IPS-20b (cell line): ENCODE results near the gene KIAA0825.

ENCODE experiments used
- H3K27ac ChIP-seq: one replicate; pipeline ENCODE4 v1.5.1; 2013; ENCODE audit warnings: low read length
- H3K27me3 ChIP-seq: 2 replicates; pipeline ENCODE4 v1.6.1; 2013; ENCODE audit warnings: mild to moderate bottlenecking, low read length, inconsistent platforms; ENCODE audit not compliant: insufficient read depth
- H3K36me3 ChIP-seq: 2 replicates; pipeline ENCODE4 v1.6.1; 2013; ENCODE audit warnings: low read depth, mild to moderate bottlenecking, inconsistent platforms, low read length, moderate library complexity; ENCODE audit not compliant: insufficient read depth
- H3K4me1 ChIP-seq: 2 replicates; pipeline ENCODE4 v1.6.1; 2013; ENCODE audit warnings: mild to moderate bottlenecking, control low read depth, inconsistent platforms, low read length, moderate library complexity; ENCODE audit not compliant: insufficient read depth
- H3K4me3 ChIP-seq: 2 replicates; pipeline ENCODE4 v1.5.1; 2013; ENCODE audit warnings: mild to moderate bottlenecking, low read length, inconsistent platforms
- H3K9ac ChIP-seq: 2 replicates; pipeline ENCODE4 v1.6.1; 2013; ENCODE audit warnings: low read depth, mild to moderate bottlenecking, inconsistent platforms, low read length, moderate library complexity
- H3K9me3 ChIP-seq: 2 replicates; pipeline ENCODE4 v1.6.1; 2013; ENCODE audit warnings: mild to moderate bottlenecking, low read depth, low read length, inconsistent platforms; ENCODE audit not compliant: insufficient read depth

Gene KIAA0825

DNA sequence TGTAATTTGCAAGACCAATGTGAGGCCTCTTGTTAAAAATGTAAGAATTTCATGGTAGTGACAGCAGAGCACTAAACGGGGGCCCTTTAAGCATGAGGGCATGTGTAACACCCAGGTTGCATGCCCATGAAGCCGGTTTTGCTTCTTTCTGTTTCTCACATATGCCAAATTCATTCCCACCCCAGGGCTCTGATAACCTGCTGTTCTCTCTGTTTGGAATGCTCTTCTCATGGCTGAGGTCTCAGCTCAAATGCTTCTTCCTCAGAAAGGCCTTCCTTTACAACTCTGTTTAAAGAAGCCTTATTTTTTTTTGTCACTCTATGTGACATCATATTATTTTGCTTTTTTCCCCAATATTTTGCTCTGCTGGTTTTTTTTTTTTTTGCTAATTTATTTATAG lies 369.0 kb downstream of the KIAA0825 start:
- Histone ChIP-seq H3K27ac (no peak overlapping the region), H3K9ac (no peak overlapping the region), H3K4me3 (no peak overlapping the region), H3K9me3 (no peaks in the 10 kb centered on the region), H3K27me3 (no peaks in the 10 kb centered on the region), H3K4me1 (peaks cover 23% of the 10 kb centered on the region), H3K36me3 (0 out of 2 replicates have a peak, but pooled peaks cover 2% of the 10 kb centered on the region)

DNA sequence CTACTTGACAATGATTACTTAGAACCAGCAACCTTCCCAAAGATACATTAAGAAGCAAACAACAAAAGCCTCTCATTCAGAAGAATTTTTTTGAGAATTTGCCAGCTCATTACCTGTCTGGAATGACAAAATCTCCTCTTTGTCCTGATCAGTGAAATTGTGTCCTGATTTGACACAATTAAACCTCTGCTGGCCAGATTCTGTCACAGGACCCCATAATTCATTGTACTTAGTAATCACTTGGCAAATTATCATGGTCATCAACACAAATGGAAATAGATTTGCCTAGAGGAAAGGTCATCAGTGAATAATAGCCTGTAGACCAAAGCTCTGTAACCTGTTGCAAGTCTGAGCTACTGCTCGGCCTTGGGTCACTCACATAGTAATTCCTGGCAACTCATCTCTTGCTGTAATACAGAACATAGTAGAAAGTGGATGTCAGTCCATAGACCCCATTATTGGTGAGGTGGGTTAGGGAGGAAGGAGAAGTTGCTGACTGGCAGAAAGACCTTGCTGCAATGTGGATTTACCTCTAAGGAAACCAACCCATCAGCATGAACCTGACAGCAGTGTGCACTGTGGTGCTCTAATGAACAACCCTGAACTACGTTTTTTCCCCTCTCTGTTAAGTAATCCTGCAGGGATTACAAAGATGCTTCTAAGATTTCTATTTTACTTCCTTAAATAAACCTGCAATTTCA lies 370.1 kb downstream of the KIAA0825 start:
- no peaks in the 10 kb centered on the region for H3K27me3 ChIP-seq
- peaks cover 23% of the 10 kb centered on the region for H3K4me1 ChIP-seq
- H3K9me3 ChIP-seq: no peaks in the 10 kb centered on the region
- no peak overlapping the region for H3K4me3 ChIP-seq
- 0 out of 2 replicates have a peak, but pooled peaks cover 2% of the 10 kb centered on the region for H3K36me3 ChIP-seq
- no peak overlapping the region for H3K9ac ChIP-seq
- H3K27ac ChIP-seq: no peak overlapping the region

DNA sequence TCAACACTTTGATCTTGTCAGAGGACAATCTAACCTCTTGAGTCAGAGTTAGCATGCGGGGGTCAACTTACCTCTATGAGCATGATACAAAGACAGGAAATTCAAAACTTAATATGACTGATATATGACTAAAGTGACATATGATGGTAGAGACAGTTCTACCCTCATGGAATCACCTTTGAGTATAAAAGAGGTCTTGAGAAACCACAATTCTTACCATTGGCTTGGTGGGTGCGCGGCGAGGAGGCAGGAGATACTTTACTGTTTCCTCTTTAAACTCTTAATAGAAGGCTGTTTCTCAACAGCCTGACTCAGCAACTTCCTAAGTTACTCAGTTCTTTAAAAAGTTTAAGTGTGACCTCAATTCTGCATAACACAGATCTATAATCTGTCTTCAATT lies 372.8 kb downstream of the KIAA0825 start:
- Histone ChIP-seq H3K9me3 (no peaks in the 10 kb centered on the region), H3K27ac (no peak overlapping the region), H3K36me3 (0 out of 2 replicates have a peak, but pooled peaks cover 2% of the 10 kb centered on the region), H3K4me1 (peaks cover 26% of the 10 kb centered on the region), H3K27me3 (no peaks in the 10 kb centered on the region), H3K9ac (no peak overlapping the region), H3K4me3 (no peak overlapping the region)

DNA sequence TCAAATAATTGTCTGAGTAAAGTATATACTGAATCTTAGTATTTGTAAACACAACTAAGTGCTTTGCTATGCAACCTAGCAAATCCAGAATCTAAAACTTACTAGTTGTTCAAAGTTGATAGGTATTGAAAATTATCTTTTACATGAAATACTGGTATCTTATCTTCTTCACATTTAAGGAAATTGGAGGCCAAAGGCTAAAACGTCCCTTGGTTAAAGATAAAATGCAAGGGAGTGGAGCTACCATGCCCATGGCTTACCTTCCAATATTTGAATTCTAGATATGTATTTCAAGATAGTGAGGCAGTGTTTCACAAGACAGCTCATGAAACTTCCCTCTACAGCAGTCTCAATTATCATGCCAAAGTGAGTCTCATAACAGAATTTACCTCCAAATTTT lies 373.5 kb downstream of the KIAA0825 start:
- Histone ChIP-seq H3K4me1 (peaks cover 19% of the 10 kb centered on the region), H3K27me3 (no peaks in the 10 kb centered on the region), H3K9me3 (no peaks in the 10 kb centered on the region), H3K9ac (no peak overlapping the region), H3K4me3 (no peak overlapping the region), H3K27ac (no peak overlapping the region), H3K36me3 (0 out of 2 replicates have a peak, but pooled peaks cover 2% of the 10 kb centered on the region)

DNA sequence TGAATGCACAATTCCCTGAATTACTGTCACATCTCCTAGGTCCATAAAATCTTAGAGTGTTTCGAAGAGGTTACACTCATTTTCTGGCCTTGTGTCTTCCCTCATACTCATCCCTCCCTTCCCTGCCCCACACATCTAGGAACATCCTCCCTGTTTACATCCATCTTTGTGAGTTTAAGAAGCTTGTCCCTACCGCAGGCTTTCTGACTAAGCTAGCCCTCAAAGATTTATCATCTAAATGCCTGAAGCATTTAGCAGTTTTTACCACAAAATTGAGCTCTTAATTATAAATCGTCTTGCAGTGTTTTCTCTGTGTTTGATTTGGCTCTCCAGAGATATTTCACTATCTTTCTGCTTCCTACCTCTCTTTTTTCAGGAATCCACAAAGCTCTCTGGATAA lies 374.8 kb downstream of the KIAA0825 start:
- Histone ChIP-seq H3K27me3 (no peaks in the 10 kb centered on the region), H3K9me3 (no peaks in the 10 kb centered on the region), H3K27ac (no peak overlapping the region), H3K4me3 (no peak overlapping the region), H3K9ac (no peak overlapping the region), H3K36me3 (0 out of 2 replicates have a peak, but pooled peaks cover 2% of the 10 kb centered on the region), H3K4me1 (peaks cover 11% of the 10 kb centered on the region)

DNA sequence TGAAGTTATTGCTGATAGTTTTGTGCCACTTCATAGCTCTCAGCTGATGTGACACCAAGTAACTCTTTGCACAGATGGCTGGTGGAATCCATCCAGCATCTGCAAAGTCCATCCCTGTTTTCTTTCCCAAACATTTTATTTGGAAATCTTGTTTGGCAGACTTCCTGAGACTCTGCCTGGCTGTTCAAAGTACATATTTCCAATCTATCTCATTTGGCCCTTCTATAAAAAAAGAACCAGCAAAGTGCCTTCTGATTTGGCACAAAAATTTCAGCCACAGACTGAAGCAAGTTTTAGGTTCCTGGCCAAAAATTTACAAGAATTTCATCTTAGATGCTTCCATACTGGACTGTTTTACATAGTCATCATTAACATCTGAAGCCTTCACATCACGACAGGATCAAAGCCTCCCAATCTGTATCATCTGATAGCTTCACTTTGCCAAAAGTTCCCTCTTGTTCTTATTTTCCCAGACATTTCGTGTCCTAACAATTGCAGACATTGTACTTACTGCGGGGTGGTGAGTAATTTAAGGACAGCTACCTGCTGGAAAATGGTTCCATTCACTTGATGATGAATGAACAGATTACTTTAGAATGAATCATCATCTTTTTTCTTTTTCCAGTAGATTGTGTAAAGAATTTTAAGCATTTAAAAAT lies 377.3 kb downstream of the KIAA0825 start:
- Histone ChIP-seq H3K27me3 (no peaks in the 10 kb centered on the region), H3K4me1 (peaks cover 11% of the 10 kb centered on the region), H3K36me3 (peaks cover 4% of the 10 kb centered on the region; the same call in 1 of the 2 replicates), H3K27ac (no peak overlapping the region), H3K9me3 (0 out of 2 replicates have a peak, but pooled peaks cover under 1% of the 10 kb centered on the region), H3K9ac (no peak overlapping the region), H3K4me3 (no peak overlapping the region)

DNA sequence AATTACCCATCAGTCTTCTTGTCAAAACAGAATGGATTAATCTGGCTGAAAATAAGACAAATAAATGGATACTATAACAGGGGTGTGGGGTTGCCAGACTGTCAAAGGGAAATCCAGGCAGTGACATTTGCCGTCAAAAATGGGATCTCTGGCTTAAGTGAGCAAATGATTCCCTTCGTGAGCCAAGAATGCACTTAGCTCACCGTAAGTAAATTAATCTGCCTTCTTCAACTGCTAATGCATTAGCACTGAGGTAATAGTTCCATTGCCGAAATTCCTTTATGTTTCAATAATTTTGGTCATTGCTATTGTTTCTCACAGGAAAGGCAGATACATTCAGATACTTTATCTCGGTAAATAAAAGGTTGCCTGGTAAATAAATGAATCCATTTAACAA lies 377.8 kb downstream of the KIAA0825 start:
- Histone ChIP-seq H3K9me3 (peaks cover 6% of the 10 kb centered on the region), H3K36me3 (peaks cover 8% of the 10 kb centered on the region; the same call in 1 of the 2 replicates), H3K4me3 (no peak overlapping the region), H3K27me3 (no peaks in the 10 kb centered on the region), H3K4me1 (peaks cover 11% of the 10 kb centered on the region), H3K9ac (no peak overlapping the region), H3K27ac (no peak overlapping the region)

DNA sequence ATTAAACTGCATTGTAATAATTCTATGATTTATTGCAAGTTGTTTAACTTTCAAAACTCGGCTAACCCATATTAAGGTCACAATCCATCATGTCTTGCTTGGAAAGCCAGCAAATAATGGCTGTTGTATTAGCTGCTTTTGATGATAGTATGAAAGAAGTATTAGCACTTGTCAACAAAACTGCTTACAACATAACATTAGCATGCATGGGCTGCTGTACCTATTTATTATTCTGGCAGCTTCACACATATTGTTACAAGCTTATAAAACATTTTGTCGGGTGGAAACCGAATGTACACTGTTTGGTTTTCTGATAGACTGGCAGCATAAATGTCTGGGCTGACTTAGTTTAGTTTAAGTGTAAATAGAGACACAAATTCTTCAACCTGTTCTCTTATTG lies 378.3 kb downstream of the KIAA0825 start:
- Histone ChIP-seq H3K9me3 (peaks cover 10% of the 10 kb centered on the region), H3K27ac (no peak overlapping the region), H3K4me1 (peaks cover 11% of the 10 kb centered on the region)

DNA sequence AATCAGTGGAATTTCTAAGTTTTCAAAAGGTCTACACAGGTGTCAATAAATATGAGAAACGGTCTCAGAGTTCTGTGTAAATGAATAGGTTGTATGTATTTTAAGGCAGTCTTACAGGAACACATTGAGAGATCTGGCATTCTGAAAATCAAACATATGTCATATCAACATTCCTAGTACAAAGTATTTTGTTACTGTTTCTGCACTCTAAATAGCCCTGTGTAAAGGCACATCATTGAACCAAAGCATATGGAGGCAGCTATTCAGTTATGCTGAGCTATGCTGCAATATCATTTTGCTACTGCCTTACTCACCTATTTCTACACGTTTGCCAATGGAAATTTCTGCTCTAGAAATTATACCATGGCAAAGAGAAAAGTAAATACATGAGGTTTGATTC lies 379.1 kb downstream of the KIAA0825 start:
- peaks cover 11% of the 10 kb centered on the region; the same call in 1 of the 2 replicates for H3K36me3 ChIP-seq
- no peak overlapping the region for H3K27ac ChIP-seq
- H3K4me1 ChIP-seq: peaks cover 11% of the 10 kb centered on the region
- no peak overlapping the region for H3K9ac ChIP-seq
- no peaks in the 10 kb centered on the region for H3K27me3 ChIP-seq
- no peak overlapping the region for H3K4me3 ChIP-seq
- peaks cover 13% of the 10 kb centered on the region for H3K9me3 ChIP-seq

More for the DNA sequence above, 378.3 kb downstream of the KIAA0825 start:
- Histone ChIP-seq H3K27me3 (no peaks in the 10 kb centered on the region), H3K4me3 (no peak overlapping the region), H3K36me3 (peaks cover 11% of the 10 kb centered on the region; the same call in 1 of the 2 replicates), H3K9ac (no peak overlapping the region)

DNA sequence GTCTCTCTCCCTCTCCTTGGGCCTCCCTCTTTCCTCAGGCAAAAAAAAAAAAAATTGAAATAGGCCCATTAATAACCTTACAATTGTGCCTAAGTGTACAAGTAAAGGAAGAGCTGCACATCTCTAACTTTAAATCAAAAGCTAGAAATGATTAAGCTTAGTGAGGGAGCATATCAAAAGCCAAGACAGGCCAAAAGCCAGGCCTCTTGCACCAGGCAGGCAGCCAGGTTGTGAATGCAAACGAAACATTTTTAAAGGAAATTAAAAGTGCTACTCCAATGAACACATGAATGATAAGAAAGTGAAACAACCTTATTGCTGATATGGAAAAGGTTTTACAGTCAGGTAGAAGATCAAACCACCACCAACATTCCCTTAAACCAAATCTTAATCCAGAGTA lies 383.4 kb downstream of the KIAA0825 start:
- no peak overlapping the region for H3K4me3 ChIP-seq
- no peak overlapping the region for H3K9ac ChIP-seq
- no peaks in the 10 kb centered on the region for H3K27me3 ChIP-seq
- H3K27ac ChIP-seq: no peak overlapping the region
- no peaks in the 10 kb centered on the region for H3K4me1 ChIP-seq
- H3K9me3 ChIP-seq: peaks cover 13% of the 10 kb centered on the region
- H3K36me3 ChIP-seq: peaks cover 11% of the 10 kb centered on the region; the same call in 1 of the 2 replicates

DNA sequence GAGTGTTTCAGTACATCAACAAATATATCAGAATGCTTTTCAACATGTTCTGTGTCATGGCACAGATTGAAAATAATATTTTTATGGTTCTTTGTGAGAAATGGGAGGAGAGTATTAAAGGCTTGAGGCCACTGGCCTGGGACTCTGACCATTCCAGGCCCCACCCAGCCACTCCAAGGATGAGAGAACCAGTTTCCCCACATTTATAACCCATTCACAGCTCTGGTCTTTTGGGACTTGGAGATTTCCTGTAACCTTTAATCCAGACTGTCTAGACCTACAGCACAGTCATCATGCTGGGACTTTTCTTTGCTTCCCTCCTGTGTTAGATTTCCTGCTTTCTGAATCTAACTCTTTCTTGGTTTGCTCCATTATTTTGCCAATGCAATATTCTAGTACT lies 389.6 kb downstream of the KIAA0825 start:
- Histone ChIP-seq H3K4me3 (no peak overlapping the region), H3K9me3 (no peaks in the 10 kb centered on the region), H3K27me3 (no peaks in the 10 kb centered on the region), H3K36me3 (no peaks in the 10 kb centered on the region), H3K4me1 (no peaks in the 10 kb centered on the region), H3K9ac (no peak overlapping the region), H3K27ac (no peak overlapping the region)

DNA sequence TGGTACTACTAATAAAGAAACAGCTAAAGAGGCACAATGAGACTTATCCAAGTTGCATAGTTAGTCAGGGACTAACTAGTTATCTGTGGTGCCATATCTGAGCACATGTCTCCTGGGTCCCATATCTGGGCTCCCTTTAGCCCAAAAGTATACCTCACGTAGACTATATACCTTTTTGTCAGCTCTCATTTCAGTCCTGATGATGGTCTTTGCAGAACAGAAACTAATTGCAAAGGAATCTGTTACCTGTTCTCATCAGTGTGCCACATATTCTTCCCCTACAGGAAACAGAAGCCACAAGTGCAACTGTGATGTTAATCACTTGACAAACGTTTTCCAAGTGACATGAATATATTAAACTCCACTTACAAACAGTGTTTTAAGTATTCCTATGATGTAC lies 395.2 kb downstream of the KIAA0825 start:
- no peak overlapping the region for H3K4me3 ChIP-seq
- H3K27ac ChIP-seq: no peak overlapping the region
- peaks cover 4% of the 10 kb centered on the region; the same call in 1 of the 2 replicates for H3K4me1 ChIP-seq
- no peaks in the 10 kb centered on the region; the same call in 1 of the 2 replicates for H3K9me3 ChIP-seq
- no peak overlapping the region for H3K9ac ChIP-seq
- peaks cover 4% of the 10 kb centered on the region; the same call in 1 of the 2 replicates for H3K36me3 ChIP-seq
- no peaks in the 10 kb centered on the region for H3K27me3 ChIP-seq
